DMS 273 (cell line): ENCODE measurements around the gene MEG3.
"Not testable (repeated sequence)": the region's sequence is repeated elsewhere in the genome, so short reads cannot be mapped to it uniquely, and the experiment has no call there.

Source experiments
- DNase-seq: peaks from one replicate; lab custom pipeline; 2025; ENCODE audit not compliant: unreplicated experiment; lab: John Stamatoyannopoulos, UW

The MEG3 gene

DNA sequence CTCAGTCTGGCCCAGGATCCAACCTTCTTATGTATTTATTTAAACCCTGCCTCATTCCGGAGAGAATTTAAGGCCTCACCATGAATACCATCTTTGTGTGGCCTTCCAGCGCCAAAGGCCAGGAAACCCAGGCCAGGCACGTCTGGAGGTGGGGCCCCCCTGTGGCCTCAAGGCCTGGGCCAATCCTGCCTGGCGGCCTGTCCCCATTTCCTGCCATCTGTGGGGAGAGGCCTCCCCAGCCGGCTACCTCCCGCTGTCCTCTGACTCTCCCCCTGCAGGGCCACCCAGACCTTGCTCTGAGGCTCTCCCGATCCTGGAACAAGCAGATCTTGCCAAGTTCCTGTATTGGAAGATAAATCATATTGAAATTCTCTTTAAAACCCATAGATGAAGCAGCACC is 37.4 kb upstream of the MEG3 start:
- DNase-seq = no peak

DNA sequence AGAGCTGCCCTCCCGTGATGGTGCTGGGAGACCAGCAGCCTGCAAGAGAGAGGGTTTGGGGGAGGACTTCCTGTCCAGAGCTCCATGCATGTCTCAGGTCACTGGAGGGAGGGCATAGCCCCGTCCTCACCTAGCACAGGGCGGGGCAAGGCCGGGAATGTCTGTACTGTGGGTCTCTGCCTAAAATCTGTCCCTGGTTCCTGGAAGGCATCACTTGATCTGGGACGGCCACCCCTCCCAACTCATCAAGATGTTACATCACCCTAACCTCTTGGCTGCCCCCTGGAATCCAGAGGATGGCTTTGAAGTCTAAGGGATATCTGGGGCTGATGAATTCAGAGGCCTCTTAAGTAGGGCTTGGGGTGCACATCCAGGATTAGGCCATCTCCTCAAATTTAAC is 37.0 kb upstream of the MEG3 start:
- DNase-seq = no peak

DNA sequence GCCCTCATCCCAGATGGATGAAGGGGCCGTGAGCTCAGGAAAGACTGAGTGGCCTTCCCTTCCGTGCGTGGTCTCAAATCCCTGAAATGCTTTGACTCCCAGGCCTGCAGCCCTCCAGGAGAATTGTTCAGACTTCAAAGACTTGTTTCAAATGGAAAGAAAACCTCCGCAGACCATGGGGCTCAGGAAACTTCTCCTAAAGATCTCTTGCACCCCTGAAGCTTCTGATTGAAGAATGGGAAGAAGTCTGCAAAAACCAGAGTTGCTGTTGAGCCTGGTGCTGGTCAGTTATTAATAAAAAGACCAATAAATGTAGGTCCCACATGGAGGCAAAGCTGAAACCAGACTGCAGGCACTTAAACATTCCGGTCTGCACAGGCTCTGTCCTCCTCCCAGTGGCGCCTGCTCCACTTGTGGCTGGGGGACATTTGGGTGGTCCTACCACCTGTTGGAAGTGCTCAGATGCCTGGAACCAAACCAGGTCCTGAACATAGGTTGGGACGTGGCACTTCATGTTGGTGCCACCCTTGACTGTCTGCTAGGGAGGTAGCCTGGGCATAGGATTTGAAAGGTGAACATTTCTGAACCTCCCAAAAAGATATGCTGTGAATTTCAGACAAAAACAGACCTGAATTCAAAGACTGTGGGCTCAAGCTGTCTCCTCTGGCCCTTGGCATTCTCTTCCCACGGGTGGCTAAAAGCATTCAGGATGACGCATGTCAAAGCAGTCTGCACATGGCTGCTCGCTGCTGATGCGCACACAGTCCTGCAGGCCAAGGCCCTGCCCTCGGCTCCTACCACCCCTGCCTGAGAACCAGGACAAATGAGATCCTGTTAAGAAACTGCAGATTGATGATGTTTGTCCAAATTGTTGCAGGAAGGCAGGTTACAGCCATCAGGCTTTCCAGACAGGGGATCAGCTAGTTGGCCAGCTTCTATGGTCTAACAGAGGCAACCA is 36.2 kb upstream of the MEG3 start:
- DNase-seq = no peak

DNA sequence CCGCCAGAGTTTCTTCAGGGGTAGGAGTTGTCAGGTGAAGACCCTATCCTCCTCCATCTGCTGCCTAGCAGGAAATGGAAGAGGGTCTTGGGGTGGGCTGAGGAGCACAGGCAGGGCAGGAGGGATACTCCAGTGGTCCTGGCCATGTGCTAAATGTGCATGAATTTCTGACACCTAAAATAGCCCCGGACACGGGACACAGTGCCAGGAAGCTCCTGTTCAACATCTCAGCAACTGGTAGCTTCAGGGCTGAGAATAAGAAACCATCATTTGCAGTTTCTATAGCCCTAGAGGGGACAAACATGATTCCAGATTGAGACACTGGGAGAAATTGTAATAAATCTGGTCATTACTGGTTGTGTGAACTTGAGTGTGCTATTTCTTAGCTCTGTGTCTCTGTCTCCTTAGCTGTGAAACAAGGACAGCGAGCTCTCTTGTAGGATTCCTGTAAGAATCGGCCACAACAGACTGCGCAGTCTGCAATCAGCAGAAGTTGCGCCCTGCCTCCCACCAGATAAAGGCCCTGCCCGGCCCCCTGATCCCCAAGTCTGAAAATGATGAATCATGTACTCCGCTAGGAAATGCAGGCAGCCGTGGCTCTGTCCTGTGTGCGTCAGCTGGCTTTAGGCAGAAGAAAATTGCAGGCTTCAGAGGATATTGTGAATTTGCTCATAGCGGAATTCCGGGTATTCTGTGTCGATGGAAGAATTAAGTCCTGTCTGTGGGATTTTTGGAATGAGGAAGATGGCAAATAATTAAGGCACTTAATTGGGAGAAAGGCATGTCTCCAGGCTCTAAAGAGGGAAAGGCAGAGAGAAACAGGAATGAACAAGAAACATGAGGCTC is 35.2 kb upstream of the MEG3 start:
- DNase-seq = no peak

DNA sequence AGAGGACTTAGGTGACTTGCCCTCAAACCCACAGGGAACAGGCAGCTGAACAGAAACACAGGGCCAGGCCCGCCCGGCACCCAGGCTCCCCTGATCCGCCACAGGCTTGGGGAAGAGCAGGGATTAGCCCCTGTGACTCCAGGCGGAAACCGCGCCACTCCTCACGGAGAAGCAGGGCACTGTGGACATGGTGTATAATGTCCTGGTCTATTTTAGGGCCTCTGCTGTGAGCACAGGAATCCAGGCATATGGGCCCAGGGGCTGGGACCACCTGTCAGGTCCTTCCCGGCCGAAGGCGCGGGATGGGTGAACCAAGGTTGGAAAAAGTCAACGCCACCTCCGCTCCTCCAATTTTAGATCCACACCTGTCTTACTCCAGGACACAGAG is 34.6 kb upstream of the MEG3 start:
- no peak for DNase-seq

DNA sequence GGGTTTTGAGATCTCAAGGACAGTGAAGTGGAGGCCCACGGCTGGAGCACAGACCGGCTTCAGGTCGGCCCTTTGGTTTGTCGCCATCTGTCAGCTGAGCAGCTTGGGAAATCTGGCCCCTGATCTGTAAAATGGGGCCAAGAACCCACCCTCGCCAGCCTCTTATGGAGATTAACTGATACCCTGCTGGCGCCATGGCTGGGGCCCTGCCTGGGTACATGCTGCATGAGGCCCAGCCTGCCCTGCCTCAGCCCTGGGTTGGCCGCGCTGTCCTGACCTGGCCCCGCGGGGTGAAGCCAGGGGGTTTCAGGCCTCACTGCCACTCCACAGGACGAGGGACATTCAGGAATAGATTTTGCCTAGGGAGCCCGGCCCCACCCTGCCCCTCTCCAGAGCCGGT is 33.9 kb upstream of the MEG3 start:
- no peak for DNase-seq

DNA sequence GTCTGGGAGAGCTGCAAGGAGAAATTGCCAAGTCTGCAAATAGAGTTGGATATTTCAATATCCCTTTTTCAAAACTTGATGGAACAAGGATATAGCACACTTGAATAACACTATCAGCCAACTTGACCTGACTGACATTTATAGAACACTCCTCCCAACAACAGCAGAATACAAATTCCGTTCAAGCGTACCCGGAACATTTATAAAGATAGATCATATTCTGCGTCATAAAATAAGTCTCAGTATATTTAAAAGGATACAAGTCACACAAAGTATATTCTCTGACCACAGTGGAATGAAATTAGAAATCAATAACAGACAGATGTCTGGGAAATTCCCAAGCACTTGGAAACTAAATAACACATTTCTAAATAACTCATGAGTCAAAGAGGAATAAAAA is 29.0 kb upstream of the MEG3 start:
- DNase-seq = no peak

DNA sequence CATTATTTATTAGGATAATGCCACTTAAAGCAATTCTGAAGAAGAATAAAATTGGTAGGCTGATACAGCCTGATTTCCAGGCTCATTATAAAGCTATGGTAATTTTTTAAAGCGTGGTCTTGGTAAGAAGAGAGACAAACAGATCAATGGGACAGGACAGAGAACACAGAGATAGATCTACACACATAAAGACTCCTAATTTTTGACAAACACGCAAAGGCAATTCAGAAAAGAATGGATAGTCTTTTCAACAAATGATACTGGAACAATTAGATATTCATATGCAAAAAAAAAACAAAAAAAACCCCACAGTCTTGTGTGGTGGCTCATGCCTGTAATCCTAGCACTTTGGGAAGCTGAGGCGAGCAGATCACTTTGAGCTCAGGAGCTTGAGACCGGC is 25.9 kb upstream of the MEG3 start:
- DNase-seq = no peak

DNA sequence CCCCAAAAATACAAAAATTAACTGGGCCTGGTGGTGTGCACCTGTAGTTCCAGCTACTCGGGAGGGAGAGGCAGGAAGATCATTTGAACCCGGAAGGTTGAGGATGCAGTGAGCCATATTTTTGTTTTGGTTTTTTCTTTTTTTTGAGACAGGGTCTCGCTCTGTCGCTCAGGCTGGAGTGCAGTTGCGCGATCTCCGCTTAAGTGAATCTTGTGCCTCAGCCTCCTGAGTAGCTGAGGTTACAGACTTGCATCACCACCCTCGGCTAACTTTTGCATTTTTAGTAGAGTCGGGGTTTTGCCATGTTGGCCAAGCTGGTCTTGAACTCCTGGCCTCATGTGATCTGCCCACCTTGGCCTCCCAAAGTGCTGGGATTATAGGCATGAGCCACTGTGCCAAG is 24.5 kb upstream of the MEG3 start:
- not testable (repeated sequence) for DNase-seq

DNA sequence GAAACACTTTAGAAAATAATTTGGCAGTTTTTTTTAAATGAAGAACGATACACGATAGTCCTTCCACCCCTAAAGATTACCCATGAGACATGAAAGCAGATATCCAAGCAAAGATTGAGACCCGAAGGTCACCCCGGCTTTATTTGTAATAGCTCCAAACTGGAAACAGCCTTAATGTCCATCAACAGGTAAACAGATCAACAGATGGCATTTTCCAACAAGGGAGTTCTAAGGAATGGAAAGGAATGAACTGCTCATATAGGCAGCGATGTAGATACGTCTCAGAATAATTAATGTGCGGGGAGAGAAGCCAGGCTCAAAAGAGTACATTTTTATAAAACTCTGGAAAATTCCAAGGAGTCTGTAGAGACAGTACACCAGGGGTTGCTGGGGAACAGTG is 23.7 kb upstream of the MEG3 start:
- no peak for DNase-seq

DNA sequence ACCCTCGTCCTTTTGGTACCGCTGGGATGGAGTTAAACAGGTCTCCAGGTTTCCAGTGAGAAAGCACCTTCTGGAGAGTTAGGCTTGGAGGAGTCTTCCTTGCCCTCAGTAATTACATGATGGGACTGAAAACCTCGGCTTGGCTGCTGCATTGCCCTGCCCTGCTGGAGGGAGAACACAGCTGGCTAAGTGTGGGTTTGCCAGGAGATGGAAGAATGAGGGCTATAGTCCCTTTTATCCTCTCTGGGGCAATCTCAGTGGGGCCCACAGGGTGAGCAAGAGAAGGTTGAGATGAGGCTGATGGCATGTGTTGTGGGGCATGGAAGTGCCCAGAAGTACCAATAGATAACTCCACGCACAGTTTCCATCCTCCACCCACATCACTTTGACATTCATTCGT is 23.2 kb upstream of the MEG3 start:
- no peak for DNase-seq

DNA sequence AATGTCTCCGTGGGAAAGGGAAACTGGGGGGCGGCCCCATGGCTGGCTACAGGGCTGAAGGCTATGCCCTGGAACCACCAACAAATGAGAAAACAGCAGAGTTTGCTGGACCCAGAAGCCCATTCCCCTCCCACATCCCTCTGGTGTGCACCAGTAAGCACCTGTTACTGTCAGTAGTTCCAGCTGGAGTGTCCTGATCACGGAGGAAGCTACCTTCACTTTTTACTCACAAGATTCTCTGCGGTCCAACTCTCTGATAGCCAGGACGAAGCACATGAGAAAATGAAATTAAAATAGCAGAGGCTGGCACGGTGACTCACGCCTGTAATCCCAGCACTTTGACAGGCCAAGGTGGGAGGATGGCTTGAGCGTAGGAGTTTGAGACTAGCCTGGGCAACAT is 22.7 kb upstream of the MEG3 start:
- DNase-seq = no peak

DNA sequence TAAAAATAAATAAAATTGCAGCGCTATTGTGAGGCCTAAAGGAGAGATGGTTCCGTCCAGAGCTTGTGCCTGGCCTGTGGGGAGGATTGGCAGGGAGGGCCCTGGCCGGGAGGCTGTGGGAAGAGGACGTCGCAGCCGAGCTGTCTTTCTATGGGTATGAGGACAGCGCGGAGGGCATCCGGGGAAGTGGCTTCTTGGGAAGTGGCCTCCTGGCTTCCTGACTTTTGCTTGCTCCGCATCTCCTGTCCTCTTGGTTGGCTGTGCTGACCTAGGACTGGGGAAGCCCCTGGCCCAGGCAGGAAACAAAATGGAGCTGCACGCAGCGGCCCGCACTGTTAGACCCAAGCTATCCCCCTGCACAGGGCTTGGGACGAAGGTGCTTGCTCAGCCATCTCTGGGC is 22.2 kb upstream of the MEG3 start:
- DNase-seq = no peak

DNA sequence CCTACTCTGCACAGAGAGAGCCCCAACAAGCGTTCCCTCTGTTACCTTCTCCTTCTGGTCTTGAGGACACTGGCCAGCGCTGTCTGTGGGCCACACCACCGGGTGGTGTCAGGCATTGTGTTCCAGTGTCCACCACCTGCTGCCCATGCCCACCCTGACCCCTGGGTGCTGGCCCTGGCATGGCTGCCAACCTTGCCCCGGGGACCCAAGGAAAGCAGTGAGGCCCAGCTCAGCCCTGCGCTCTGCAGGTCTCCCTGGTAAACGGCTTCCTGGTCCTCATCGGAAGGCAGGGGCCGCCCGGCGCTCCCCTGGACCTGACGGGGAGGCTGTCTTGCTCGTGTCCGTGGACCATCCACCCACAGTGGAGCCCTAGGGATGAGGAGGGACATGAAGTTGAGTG is 21.8 kb upstream of the MEG3 start:
- DNase-seq = no peak

DNA sequence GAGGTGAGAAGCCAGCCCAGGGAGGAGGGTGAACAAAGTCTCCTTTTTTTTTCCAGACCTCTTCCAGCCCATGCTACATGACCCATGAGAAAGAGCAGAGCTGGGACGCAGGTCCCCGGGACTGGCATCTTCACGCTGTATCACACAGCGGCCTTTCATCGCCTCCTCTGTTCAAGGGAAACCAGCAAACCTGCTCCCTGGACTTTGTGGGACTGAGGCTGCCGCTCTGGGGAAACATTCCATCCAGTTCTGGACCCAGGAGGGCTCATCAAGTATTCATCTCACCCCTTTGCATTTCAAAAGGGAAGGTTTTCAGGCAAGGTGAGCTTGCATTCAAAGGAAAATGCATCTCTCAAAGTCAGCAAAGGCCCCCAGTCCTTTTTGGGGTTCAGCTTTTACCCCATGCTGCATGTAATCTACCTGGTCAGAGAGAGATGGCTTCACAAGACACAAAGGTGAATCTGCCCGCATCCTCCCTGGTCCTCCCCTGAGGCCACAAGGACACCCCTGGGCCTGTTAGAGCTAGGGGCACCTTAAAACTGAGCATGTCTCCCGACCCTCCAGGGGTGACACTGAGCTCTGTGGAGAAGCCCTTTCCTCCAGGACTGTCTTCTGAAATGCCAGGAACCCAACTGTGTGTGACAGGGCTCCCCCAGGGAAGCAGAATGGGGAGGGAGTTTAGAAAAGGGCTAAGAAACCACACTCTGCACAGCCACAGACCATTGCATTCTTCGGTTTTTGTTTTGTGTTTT is 21.2 kb upstream of the MEG3 start:
- no peak for DNase-seq

DNA sequence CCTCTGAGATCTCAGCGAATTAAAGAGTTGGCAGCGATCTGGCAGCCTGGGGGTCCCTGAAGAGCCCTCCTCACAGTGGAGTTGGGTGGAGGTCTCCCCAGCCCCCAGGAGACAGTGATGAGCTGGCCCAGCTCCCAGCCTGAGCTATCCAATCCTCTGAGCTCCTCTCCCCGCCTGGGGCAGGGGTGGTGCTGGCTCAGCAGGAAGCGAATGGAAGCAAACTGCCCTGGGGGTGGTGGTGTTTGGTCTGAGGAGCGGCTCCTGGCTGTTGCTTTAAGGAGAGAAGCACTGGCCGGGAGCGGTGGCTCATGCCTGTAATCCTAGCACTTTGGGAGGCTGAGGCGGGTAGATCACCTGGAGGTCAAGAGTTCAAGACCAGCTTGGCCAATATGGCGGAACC is 19.5 kb upstream of the MEG3 start:
- DNase-seq = no peak

DNA sequence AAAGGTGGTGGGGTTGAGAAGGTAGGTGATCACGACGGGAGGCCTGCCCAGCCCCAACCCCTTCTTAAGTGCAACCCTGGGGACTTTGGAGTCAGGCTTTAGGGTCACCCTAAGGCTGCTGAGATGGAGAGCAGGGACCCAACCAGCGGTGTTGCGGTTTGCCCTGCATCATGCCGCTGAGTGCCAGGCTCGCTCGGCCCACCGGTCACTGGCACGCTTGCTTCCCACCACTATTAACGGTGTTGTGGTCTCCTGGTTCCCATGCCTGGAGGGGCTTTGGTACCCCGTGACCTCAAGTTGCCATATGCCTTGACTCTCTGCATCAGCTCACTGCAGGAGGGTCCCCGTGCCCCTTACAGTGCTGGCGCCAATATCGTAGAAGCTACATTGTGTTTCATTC is 18.4 kb upstream of the MEG3 start:
- DNase-seq = no peak

DNA sequence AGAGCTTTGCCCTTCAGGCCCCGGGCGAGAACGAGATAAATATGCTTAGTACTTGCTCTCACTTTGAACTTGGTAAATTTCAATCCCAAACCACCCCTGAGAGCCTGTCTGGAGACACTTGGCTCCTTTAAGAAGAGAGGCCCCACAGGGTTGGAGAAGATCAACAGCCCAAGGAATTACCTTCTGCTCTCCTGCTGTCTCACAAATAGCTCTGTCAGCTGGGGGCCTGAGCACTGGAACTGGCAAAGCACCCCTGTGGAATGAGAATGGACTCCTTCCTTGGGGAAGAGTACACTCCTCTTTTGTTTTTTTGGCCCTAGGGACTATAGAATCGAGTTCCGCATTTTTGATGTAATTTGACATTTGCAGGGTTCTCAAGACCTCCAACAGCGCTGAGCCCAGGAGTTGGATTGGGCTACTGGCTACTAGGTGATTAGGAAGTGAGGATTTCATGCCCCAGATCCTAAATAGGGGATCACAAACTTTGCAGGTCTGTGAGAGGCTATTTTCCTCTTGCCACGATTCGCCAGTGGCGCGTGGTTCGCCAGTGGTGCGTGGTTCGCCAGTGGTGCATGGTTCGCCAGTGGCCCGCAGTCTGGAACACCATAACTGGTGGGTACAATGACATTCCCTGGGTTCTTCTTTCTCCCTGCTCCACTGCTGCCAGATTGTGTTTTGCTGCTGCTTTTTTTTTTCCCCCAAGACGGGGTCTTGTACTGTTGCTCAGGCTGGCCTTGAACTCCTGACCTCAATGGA is 17.8 kb upstream of the MEG3 start:
- no peak for DNase-seq

DNA sequence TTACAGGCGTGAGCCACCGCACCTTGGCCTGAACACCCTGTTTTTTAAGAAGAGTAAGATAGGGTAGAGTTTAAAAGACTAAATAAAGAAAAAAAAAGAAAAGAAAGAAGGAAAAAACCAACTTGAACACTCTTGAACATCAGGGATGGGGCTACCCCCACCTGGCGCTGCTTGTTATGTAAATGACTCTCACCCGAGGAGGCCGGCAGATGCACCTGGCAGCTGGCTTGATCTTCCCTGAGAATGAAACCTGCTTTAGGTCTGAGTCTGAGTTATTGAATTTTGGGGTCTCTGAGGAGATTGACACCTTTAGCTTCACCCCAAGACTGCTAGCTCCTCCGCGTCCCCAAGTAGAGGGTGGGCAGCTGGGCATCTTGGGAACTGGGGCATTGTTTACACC is 15.5 kb upstream of the MEG3 start:
- DNase-seq = no peak

DNA sequence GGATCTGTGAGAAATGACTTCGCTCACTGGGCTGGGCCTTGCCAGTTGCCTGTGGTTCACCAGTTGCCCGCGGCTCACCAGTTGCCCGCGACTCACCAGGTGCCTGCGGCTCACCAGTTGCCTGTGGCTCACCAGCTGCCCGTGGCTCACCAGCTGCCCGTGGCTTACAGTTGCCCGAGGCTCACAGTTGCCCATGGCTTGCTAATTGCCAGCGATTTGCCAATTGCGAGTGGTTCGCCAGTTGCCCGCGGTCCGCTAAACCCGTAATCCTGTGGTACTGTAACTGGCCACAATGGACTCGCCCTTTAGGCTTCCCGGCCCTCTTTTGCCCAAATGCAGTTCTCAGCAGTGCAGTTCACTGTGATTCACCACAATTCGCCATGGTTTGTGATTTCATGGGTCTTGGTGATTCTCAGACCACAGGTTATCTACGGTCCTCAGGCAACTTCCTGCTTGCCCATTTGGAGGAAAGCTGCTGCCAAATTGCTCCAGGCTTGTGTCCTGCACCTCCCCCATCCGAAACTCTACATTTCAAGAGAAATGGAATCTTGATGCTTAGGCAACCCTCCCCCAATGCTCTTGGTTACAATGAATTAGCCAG is 15.0 kb upstream of the MEG3 start:
- DNase-seq = no peak
